ENCODE measurements around the gene SSBP2.

Gene SSBP2

DNA sequence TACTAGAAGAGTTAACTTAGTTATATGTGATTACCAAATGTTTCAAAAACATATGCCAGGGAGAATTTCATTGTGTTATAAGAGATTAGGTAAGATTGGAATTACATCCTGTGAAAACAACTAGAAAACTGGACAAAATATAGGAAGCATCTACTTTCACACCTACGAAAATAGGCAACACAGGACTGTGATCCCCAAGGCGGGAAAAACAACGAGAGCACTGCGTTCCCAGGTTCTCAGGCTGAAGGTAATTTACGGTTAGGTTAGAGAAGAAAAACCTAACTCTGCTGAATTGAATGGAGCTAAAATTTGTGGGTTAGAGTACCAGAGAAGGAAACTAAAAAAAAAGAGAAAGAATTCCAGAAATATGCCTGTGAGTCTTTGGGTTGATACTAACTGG lies 385.4 kb downstream of the SSBP2 start:
- DNase-seq: no peak

DNA sequence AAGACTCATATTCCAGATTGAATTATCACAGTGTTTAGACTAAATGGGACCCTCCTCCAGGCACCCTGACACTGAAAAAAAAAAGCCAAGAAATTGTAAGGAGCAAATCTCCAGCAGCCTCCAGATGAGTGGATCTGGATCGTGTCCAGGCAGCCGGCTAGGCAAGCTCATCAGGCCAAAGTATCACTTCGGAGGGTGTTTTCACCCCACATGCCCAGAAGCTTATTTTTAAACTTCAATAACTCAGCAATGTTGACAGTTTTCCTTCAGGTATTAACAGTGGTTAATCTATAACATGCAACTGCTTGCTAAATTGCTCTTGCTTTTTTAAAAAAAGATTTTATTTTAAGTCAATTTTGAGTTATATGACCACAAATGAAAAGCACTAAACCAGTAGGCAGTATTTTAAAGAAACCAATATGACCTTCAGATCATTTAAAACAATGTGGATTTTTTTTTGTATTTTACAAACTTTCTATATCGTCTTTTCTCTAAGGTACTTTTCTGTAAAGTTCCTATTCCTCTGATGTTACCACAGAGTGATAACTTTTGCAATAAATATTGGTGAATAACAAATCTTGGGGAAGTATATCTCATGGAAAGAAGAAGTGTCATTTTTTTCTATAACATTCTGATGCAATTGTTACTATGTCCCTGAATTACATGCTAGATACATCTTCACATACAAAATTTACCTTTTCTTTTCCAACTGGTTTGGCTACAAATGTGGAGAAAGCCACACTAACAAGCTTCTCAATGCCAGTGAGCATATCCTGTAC lies 387.6 kb downstream of the SSBP2 start:
- no peak for DNase-seq
